B cell (primary cell): ENCODE results near the gene SIX5.
"Not testable (repeated sequence)": the region's sequence is repeated elsewhere in the genome, so short reads cannot be mapped to it uniquely, and the experiment has no call there.

ENCODE experiments used
- EZH2 ChIP-seq: IDR thresholded peaks from 2 replicates; pipeline ENCODE4 v1.6.1; 2012; ENCODE audit warnings: borderline replicate concordance, low read depth, mild to moderate bottlenecking, moderate library complexity, low read length; ENCODE audit not compliant: insufficient read depth, poor library complexity, severe bottlenecking
- TF ChIP-seq, protein P1 (sequence below): fragments of 200-600 bp; IDR thresholded peaks from one replicate; pipeline ENCODE4 v1.8.0; 2022; ENCODE audit warnings: antibody characterized with exemption, mild to moderate bottlenecking

DNA sequence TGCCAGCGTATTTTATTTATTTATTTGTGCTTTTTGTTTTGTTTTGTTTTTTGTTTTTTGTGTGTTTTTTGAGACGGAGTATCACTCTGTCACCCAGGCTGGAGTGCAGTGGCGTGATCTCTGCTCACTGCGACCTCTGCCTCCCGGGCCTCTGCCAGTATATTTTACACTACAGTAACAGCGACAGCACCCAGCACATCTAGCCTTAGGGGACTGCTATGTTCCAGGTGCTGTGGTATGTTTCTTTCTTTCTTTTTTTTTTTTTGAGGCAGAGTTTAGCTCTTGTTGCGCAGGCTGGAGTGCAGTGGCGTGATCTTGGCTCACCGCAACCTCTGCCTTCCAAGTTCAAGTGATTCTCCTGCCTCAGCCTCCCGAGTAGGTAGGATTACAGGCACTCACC is 17.6 kb downstream of the SIX5 start:
- TF ChIP-seq EZH2, result not testable (repeated sequence)
- TF ChIP-seq, protein P1, sequence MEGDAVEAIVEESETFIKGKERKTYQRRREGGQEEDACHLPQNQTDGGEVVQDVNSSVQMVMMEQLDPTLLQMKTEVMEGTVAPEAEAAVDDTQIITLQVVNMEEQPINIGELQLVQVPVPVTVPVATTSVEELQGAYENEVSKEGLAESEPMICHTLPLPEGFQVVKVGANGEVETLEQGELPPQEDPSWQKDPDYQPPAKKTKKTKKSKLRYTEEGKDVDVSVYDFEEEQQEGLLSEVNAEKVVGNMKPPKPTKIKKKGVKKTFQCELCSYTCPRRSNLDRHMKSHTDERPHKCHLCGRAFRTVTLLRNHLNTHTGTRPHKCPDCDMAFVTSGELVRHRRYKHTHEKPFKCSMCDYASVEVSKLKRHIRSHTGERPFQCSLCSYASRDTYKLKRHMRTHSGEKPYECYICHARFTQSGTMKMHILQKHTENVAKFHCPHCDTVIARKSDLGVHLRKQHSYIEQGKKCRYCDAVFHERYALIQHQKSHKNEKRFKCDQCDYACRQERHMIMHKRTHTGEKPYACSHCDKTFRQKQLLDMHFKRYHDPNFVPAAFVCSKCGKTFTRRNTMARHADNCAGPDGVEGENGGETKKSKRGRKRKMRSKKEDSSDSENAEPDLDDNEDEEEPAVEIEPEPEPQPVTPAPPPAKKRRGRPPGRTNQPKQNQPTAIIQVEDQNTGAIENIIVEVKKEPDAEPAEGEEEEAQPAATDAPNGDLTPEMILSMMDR, result not testable (repeated sequence)
